ENCODE results near the gene CPB2. TPM values are rescaled to one million over a fixed set of nuclear protein-coding genes. Genes with fewer than 3 reads are reported as not detected.

The CPB2 gene
- total and polyA plus RNA-seq, 2 experiments from 2014 or later, result 0.11 TPM; not detected in 1

GRCh38 chr13:46038296-46038695 is 66.5 kb downstream of the CPB2 start:
- in situ Hi-C loops (cut with MboI), result no loop called here
- peaks cover 88% of the 10 kb centered on the region for H3K79me2 ChIP-seq (ENCODE audit: insufficient read depth)
- H3K4me2 ChIP-seq (ENCODE audit: unreplicated experiment), result no peak overlapping the region
- TF ChIP-seq EZH2 (IDR thresholded peaks at IDR 0.05; ENCODE audit: insufficient read depth, poor library complexity, severe bottlenecking) (no peak), EZH2phosphoT487 (IDR thresholded peaks at IDR 0.05; ENCODE audit: insufficient read depth, low read depth) (no peak)
- H3K9me3 ChIP-seq (ENCODE audit: low read depth), result no peaks in the 10 kb centered on the region
- H2AFZ ChIP-seq, result no peak overlapping the region
- 98 to 100% methylated on average over 4 of the region's 4 CpGs for WGBS, 2 experiments (ENCODE audit: low coverage in 1 of 2, low lambda C conversion rate in 2 of 2, missing lambda C conversion rate in 2 of 2)
- no peaks in the 10 kb centered on the region for H3K9me2 ChIP-seq (ENCODE audit: insufficient read depth)
- no peak overlapping the region for H3K27ac ChIP-seq
- no peaks in the 10 kb centered on the region for H3K27me3 ChIP-seq (replicated peaks; ENCODE audit: insufficient read depth)
- no peak overlapping the region for H3K9ac ChIP-seq
- peaks cover 23% of the 10 kb centered on the region for H3K36me3 ChIP-seq (ENCODE audit: low read depth)
- no peak for DNase-seq
- peaks cover 28% of the 10 kb centered on the region for H3F3A ChIP-seq (ENCODE audit: insufficient read depth)
- peaks cover 31% of the 10 kb centered on the region for H3K4me1 ChIP-seq (ENCODE audit: insufficient read depth)
- H4K20me1 ChIP-seq (ENCODE audit: insufficient read depth), result no peaks in the 10 kb centered on the region
- no peak overlapping the region for H3K4me3 ChIP-seq

GRCh38 chr13:46035066-46035465 is 69.8 kb downstream of the CPB2 start:
- Histone ChIP-seq H3K79me2 (ENCODE audit: insufficient read depth) (peaks cover 97% of the 10 kb centered on the region), H3K9ac (no peak overlapping the region), H3K4me3 (no peak overlapping the region), H3K4me2 (ENCODE audit: unreplicated experiment) (no peak overlapping the region), H3F3A (ENCODE audit: insufficient read depth) (peaks cover 15% of the 10 kb centered on the region), H3K27me3 (replicated peaks; ENCODE audit: insufficient read depth) (no peaks in the 10 kb centered on the region), H3K9me3 (ENCODE audit: low read depth) (no peaks in the 10 kb centered on the region), H3K9me2 (ENCODE audit: insufficient read depth) (no peaks in the 10 kb centered on the region), H2AFZ (no peak overlapping the region), H4K20me1 (ENCODE audit: insufficient read depth) (no peaks in the 10 kb centered on the region), H3K4me1 (ENCODE audit: insufficient read depth) (peaks cover 10% of the 10 kb centered on the region), H3K27ac (no peak overlapping the region), H3K36me3 (ENCODE audit: low read depth) (peaks cover 22% of the 10 kb centered on the region)
- 97 to 98% methylated on average over 2 of the region's 2 CpGs for WGBS, 2 experiments (ENCODE audit: low coverage in 1 of 2, low lambda C conversion rate in 2 of 2, missing lambda C conversion rate in 2 of 2)
- no peak for DNase-seq
- TF ChIP-seq EZH2phosphoT487 (IDR thresholded peaks at IDR 0.05; ENCODE audit: insufficient read depth, low read depth) (no peak), EZH2 (IDR thresholded peaks at IDR 0.05; ENCODE audit: insufficient read depth, poor library complexity, severe bottlenecking) (no peak)
- in situ Hi-C loops (cut with MboI), result no loop called here

- H3K4me1 ChIP-seq (ENCODE audit: insufficient read depth), result no peaks in the 10 kb centered on the region
- H2AFZ ChIP-seq, result no peak overlapping the region
- H3K79me2 ChIP-seq (ENCODE audit: insufficient read depth), result peaks cover 94% of the 10 kb centered on the region
- no peaks in the 10 kb centered on the region for H3K9me3 ChIP-seq (ENCODE audit: low read depth)
- H3K27ac ChIP-seq, result no peak overlapping the region
- H3F3A ChIP-seq (ENCODE audit: insufficient read depth), result 0 out of 2 replicates have a peak, but pooled peaks cover 6% of the 10 kb centered on the region
- H3K9ac ChIP-seq, result no peak overlapping the region
- H3K4me2 ChIP-seq (ENCODE audit: unreplicated experiment), result no peak overlapping the region
- no peaks in the 10 kb centered on the region for H3K9me2 ChIP-seq (ENCODE audit: insufficient read depth)
- no peak for DNase-seq
- in situ Hi-C loops (cut with MboI), result no loop called here
- H4K20me1 ChIP-seq (ENCODE audit: insufficient read depth), result no peaks in the 10 kb centered on the region
- TF ChIP-seq EZH2phosphoT487 (IDR thresholded peaks at IDR 0.05; ENCODE audit: insufficient read depth, low read depth) (no peak), EZH2 (IDR thresholded peaks at IDR 0.05; ENCODE audit: insufficient read depth, poor library complexity, severe bottlenecking) (no peak)
- H3K27me3 ChIP-seq (replicated peaks; ENCODE audit: insufficient read depth), result no peaks in the 10 kb centered on the region
- peaks cover 18% of the 10 kb centered on the region for H3K36me3 ChIP-seq (ENCODE audit: low read depth)
- H3K4me3 ChIP-seq, result no peak overlapping the region
Measured at GRCh38 chr13:46032341-46032740, 72.5 kb downstream of the CPB2 start.

GRCh38 chr13:46031581-46032263 is 73.1 kb downstream of the CPB2 start:
- Histone ChIP-seq H3K36me3 (ENCODE audit: low read depth) (peaks cover 18% of the 10 kb centered on the region), H3F3A (ENCODE audit: insufficient read depth) (0 out of 2 replicates have a peak, but pooled peaks cover 6% of the 10 kb centered on the region), H3K4me1 (ENCODE audit: insufficient read depth) (no peaks in the 10 kb centered on the region), H3K9me2 (ENCODE audit: insufficient read depth) (no peaks in the 10 kb centered on the region), H4K20me1 (ENCODE audit: insufficient read depth) (no peaks in the 10 kb centered on the region), H3K9me3 (ENCODE audit: low read depth) (no peaks in the 10 kb centered on the region), H2AFZ (no peak overlapping the region), H3K27me3 (replicated peaks; ENCODE audit: insufficient read depth) (no peaks in the 10 kb centered on the region), H3K9ac (no peak overlapping the region), H3K79me2 (ENCODE audit: insufficient read depth) (peaks cover 94% of the 10 kb centered on the region), H3K27ac (no peak overlapping the region), H3K4me2 (ENCODE audit: unreplicated experiment) (no peak overlapping the region), H3K4me3 (no peak overlapping the region)
- no peak for TF ChIP-seq EZH2 (IDR thresholded peaks at IDR 0.05; ENCODE audit: insufficient read depth, poor library complexity, severe bottlenecking)
- TF ChIP-seq EZH2phosphoT487 (IDR thresholded peaks at IDR 0.05; ENCODE audit: insufficient read depth, low read depth), result no peak
- DNase-seq, result no peak
- WGBS, 2 experiments (ENCODE audit: low coverage in 1 of 2, low lambda C conversion rate in 2 of 2, missing lambda C conversion rate in 2 of 2), result 90 to 97% methylated on average over 4 of the region's 4 CpGs
- in situ Hi-C loops (cut with MboI), result no loop called here

Data from GM23248 (cell line).